ENCODE measurements around the gene ATP5F1E.
A peak's percentile ranks its signal among the peaks of the same experiment; 100 is the strongest.
"Not testable (repeated sequence)": the region's sequence is repeated elsewhere in the genome, so short reads cannot be mapped to it uniquely, and the experiment has no call there.

The ATP5F1E gene

GRCh38 chr20:59042796-59043631, 10.9 kb upstream of the ATP5F1E start:
- peak; percentile 92 for DNase-seq (ENCODE audit: low spot score)

GRCh38 chr20:59042151-59042795, 10.1 kb upstream of the ATP5F1E start, which contains the start of gene PRELID3B:
PRELID3B (minus strand) TSS chr20:59042786; CDS start chr20:59042730, 56 bp downstream.
- no peak for DNase-seq (ENCODE audit: low spot score)

- DNase-seq (ENCODE audit: low spot score): not testable (repeated sequence)
These were observed 9.4 kb upstream of the ATP5F1E start for GRCh38 chr20:59041487-59041886.

- DNase-seq (ENCODE audit: low spot score): no peak
These were observed 8.5 kb upstream of the ATP5F1E start for GRCh38 chr20:59040667-59041066.

GRCh38 chr20:59039233-59039632, 7.1 kb upstream of the ATP5F1E start:
- no peak for DNase-seq (ENCODE audit: low spot score)

GRCh38 chr20:59037386-59037785, 5.3 kb upstream of the ATP5F1E start:
- no peak for DNase-seq (ENCODE audit: low spot score)

- DNase-seq (ENCODE audit: low spot score): no peak
These were observed 3.2 kb upstream of the ATP5F1E start for GRCh38 chr20:59035381-59035780.

- no peak for DNase-seq (ENCODE audit: low spot score)
These were observed 1.6 kb upstream of the ATP5F1E start for GRCh38 chr20:59033616-59034165.

- no peak for DNase-seq (ENCODE audit: low spot score)
These were observed 958 bp upstream of the ATP5F1E start for GRCh38 chr20:59033093-59033492.

GRCh38 chr20:59032713-59033059, 551 bp upstream of the ATP5F1E start:
- DNase-seq (ENCODE audit: low spot score): no peak

GRCh38 chr20:59031564-59032022, 542 bp downstream of the ATP5F1E start:
- no peak for DNase-seq (ENCODE audit: low spot score)

GRCh38 chr20:59030911-59031563, 1.1 kb downstream of the ATP5F1E start:
- no peak for DNase-seq (ENCODE audit: low spot score)

- DNase-seq (ENCODE audit: low spot score): no peak
These were observed 3.3 kb downstream of the ATP5F1E start for GRCh38 chr20:59028812-59029211.

- no peak for DNase-seq (ENCODE audit: low spot score)
These were observed 4.3 kb downstream of the ATP5F1E start for GRCh38 chr20:59027741-59028320.

GRCh38 chr20:59026904-59027740, 5.0 kb downstream of the ATP5F1E start:
- DNase-seq (ENCODE audit: low spot score): no peak

- no peak for DNase-seq (ENCODE audit: low spot score)
These were observed 6.6 kb downstream of the ATP5F1E start for GRCh38 chr20:59025511-59025910.

- DNase-seq (ENCODE audit: low spot score): no peak
These were observed 7.0 kb downstream of the ATP5F1E start for GRCh38 chr20:59025086-59025485.

GRCh38 chr20:59024111-59024530, 8.0 kb downstream of the ATP5F1E start:
- no peak for DNase-seq (ENCODE audit: low spot score)

- no peak for DNase-seq (ENCODE audit: low spot score)
These were observed 8.5 kb downstream of the ATP5F1E start for GRCh38 chr20:59023616-59024015.

GRCh38 chr20:59022754-59023153, 9.4 kb downstream of the ATP5F1E start:
- DNase-seq (ENCODE audit: low spot score): no peak

- DNase-seq (ENCODE audit: low spot score): no peak
These were observed 11.1 kb downstream of the ATP5F1E start for GRCh38 chr20:59020938-59021551.
